HG03196 (cell line): Measurements from ENCODE around the gene TPRA1.
A peak's percentile ranks its signal among the peaks of the same experiment; 100 is the strongest.

ENCODE experiments used
- ATAC-seq: cut with Tn5 transposase; IDR thresholded peaks from one replicate; pipeline ENCODE4 v1.9.1; 2021; ENCODE audit not compliant: unreplicated experiment

Gene TPRA1

DNA sequence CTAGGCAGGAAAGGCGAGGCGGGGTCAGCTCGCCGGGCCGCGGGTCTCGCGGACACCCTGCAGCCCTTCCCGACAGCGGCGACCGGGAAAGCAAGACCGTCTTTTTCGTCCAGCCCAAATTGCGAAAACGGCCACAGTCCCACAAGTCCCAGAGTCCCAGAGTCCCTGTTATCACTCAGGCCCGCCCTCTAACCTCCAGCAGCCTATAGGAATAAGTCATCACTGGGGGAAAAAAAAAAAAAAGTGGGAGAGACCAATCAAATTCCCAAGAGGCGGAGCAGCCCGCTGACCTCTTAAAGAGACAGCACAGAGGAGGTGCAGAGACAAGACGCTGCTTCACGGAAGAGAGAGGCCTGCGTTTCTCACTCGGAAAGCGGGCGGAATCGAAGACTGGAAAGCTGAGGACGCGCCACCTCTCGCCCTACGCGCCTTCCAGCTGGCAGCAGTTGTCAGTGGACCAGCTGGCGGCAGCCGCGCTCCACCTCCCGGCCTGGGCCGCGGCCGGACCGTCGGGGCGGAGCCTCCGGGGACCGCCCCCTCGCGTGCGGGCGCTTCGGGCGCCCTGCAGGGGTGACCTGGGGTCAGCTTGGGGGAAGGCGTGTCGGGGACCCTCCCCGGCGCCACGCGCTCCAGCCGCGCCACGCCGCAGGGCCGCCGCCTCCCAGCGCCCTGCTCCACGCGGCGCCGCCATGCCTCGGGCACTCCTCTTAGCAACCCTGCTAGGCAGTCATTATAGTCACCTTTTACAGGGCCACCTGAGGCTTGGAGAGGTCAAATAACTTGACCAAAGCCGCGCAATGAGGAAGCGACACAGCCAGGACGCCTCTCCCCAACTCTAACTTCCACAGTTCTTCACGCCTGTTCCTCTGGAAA lies at the start of gene TPRA1:
Gene TPRA1, minus strand, starts transcription at position 141 of the 873 bp plus-strand sequence. CDS start 10,587 bp downstream, outside the sequence.
- peak; percentile 72 for ATAC-seq

DNA sequence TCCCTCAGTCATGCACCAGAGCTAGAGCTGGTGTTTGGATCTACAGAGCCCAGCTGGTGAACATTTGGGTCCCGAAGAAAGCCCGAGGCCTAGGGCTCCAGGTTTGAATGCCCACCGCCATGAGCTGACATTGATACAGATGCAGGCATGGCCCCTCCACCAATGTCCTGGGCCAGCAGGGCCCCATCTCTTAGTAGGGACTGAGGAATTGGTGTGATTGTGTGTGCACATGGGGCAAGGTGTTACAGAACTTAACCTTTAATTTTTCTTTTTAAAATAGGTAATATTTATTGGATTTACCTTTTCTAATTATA lies 49.5 kb upstream of the TPRA1 start:
- no peak for ATAC-seq

DNA sequence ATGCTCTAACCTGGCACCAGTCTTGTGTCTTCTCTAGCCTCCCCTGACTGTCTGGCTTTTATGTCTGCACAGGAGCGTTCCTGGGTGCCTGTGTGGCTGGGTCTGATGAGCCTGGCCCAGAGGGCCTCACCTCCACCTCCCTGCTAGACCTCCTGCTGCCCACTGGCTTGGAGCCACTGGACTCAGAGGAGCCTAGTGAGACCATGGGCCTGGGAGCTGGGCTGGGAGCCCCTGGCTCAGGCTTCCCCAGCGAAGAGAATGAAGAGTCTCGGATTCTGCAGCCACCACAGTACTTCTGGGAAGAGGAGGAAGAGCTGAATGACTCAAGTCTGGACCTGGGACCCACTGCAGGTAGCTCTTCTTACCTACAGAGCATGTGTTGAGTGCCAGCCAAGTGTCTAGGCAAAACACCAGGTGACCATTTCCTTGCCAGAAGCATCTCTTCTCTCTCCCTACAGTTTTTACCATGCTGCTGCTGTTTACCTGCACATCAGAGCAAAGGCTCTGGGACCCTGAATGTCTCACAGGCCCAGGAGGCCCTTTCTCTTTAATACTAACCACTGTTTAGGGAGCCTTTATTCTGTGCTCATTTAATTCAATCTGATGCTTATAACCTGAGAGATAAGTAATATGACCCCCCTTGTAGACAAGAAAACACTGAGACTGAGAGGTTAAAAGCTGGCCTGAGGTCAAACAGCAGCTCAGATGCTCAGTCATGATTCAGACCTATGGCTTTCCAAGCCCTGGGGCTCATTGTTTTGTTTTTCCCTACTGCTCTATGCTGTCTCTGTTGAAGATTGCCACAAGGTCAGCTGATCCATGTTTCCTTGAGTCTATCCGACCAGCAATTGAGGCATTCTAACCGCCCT lies 48.9 kb upstream of the TPRA1 start:
- no peak for ATAC-seq

DNA sequence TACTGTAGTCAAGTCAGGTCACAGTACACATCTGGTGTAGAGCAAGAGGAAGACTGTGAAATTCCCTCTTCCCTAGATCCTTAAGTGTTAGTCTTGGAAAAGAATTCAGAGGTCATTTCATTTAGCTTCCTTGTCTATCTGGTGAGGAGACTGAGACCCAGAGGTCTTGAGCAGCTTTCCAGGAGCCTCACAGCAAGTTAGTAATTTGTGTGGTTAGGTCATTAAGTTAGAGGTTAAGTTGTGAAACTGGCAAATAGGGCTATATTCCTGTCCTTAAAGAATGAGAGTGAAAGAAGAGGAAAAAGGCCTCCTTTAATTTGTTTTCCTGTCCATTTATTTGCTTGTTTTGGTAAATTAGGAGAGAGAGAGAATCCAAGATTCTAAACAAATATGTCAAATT lies 47.4 kb upstream of the TPRA1 start:
- no peak for ATAC-seq

DNA sequence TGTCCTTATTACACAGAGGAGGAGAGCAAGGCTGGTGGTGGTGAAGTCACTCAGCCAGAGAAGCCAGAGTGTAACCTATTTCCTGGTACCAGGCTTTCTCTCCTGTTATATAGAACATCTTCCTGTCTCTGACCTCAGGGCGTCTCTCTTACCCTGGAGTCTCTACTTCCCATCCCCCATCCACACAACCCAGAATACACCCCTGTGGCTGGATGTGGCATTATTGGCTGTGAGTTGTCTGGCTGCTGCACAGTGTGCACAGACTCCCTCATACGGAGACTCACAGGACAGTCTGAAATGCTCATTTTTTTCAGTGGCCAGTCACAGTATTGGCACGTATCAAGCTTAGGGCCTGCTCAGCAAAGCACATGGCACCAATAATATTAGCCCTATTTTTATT lies 47.0 kb upstream of the TPRA1 start:
- no peak for ATAC-seq

DNA sequence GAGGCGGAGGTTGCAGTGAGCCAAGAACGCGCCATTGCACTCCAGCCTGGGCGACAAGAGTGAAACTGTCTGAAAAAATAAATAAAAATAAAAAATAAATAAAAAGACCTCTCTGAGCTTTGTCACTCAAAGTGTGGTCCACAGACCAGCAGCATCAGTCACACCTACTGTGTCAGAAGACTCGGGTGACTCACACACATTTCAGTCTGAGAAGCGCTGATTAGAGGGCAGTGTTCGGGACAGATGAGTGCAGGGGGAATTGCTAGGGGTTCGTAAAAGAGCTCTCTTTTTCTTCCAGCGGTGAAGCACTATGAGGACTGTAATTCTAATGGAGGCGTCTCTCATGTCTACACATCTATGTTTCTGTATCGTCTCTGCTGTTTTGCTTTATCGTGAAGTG lies 44.1 kb upstream of the TPRA1 start:
- no peak for ATAC-seq

DNA sequence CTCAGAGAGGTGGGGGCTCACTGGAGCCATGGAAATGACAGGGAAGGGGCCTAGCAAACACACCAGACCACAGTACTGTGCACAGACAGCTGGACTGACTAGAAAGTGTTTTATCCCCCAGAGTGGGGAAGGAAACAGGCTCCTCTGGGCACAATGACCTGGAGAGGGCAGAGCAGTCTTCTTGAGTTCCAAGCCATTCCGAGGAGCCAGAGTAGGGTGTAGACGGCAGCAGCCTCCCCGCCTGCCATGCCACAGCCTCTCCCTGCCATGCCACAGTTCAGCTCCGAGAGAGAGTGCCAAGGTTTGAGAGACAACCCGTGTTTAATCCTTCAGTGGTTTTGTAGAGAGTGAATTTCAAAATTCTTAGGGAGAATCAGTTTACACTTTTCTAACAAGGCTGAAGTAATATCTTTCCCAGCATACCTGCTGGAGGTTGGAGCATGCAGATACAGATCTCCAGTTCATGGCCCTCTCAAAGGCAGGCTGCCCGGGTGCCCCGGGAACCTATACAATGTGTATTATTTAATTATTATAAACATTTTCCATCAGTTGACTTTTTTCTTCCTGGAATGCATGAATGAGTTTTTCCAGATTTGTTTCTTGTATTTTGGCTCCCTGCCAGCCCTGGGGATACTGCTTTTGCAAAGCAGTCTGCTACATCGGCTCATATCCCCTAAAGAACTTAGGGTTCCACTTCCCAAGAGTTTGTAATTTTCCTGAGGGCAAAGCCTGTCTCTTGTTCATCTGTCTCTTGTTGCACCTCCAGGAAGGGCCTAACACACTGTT lies 41.7 kb upstream of the TPRA1 start:
- ATAC-seq = no peak

DNA sequence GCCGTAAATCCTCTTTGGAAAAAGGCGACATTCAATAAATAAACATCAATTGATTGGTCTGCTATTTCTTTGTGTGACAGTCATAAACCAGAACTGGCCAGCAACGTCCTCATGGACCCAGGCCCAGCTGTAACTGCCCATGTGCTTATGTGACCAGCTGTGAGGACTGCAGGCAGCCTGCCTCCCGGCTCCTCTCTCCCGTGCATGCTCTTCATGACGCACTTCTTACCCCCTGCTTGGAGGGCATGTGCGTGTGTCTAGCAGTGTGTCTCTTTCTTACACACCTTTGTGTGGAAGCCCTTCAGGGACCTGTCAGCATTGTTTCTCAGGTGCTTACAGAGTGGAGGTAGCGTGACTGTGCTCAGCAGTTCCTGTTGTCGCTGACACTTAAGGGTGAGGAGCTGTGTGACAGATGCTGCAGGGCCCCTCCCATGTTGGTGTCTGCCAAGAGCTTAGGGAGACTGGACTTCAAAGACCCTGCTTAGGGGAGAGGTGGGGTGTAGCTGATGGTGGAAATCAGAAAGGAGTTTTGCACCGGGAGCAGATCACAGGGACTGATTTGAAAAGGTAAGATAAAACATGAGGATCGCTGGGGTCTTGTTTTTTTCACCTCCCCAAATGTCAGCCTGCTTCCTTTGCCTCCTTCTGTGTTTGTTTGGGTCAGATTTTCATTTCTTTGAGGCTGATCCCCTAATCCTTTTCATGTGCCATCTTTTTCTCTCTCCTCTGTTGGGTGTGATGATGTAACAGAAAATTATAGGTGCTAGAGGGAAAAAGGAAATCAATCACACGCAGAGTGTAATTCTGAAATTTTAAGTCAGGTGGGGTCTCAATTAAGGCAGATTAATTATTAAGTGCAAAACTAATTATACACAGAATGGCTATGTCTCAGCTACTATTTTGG lies 40.5 kb upstream of the TPRA1 start:
- ATAC-seq = no peak

DNA sequence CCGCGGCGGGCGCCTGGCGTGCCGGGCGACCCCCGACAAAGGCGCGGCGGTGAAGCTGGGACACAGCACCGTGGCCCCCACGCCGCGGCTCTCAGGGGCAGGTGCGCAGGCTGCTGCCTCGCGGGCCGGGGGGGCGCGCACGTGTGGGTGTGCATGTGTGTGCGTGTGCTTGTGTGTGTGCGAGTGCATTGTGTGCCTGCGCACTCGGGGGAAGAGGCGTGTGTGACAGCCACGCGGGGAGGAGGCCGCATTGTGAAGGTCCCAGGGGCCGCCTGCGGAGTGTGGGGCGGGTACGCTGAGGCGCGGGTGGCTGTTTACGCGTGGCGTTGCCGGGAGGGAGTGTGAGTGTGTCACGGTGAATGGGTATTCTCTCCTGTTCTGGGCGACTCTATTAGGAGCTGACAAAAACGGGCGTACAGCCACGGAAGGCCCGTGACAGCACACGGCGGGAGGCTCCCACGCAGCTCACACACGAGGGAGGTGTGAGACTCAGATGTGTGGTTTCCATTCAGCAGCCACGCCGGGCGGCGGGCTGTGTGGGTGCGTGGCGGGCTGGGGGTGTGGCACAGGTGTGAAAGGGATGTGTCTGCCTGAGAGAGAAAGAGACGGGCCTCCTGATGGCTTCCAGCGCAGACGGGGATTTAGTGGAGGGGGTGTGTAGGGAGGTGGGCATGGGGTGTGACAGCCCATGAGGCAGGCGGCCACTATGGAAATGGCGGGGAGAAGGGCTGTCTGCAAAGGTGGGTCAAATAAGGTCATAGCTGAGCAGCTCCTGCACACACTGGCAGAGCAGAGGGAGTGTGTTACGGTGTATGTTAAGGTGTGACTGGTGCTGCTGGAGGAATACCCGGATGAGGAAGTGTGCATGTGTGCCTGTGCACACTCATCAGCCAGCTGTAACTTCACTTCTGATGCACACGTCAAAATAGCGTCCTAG lies 39.2 kb upstream of the TPRA1 start:
- no peak for ATAC-seq

DNA sequence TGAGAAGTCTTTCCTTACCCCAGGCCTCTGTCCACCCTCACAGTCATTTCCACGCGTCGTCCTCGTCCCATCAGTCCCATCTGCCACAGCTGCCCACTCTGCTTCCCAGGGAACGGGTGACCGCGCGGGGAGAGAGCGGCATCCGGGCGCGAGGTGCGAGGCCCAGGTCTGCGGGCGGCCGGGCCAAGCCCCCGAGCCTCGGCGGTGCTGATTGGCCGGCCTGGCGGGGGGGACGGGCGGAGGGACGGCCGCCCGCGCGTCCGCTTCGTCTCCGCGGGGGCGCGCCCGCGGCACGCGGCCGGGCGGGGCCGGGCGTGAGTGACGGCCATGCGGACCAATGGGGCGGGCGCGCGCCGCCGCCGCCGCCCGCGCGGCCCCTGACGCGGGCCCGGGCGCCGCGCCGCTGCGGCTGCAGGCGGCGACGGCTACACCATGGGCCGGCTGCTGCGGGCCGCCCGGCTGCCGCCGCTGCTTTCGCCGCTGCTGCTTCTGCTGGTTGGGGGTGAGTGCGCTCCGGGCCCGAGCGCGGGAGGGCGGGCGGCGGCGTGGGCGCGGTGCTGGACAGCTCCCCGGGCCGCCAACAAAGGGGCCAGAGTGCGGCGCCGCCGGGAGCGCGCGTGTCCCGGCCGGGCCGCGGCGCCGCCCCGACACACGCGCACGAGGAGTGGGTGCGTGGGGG lies 38.4 kb upstream of the TPRA1 start, which contains the start of gene PODXL2:
Gene PODXL2, plus strand, starts transcription at position 398 of the 679 bp plus-strand sequence. Its CDS starts 35 bp downstream, at position 433.
- ATAC-seq = no peak

DNA sequence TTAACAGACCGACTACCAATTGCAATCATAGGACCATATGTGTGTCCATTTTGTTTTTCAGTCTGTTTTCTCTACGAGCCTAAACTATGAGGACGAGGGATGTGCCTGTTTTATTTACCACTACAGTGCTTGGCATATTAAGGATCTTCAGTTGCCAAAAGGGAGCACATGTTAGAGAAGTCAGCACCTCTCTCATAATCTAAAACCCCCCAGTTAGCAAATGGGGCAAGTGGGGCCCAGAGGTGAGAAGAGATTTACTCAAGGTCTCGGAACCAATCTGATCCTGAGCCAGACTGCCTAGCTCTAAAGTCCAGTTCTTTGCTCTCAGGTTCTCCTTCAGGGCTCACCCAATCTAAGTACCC lies 37.9 kb upstream of the TPRA1 start:
- ATAC-seq = no peak

DNA sequence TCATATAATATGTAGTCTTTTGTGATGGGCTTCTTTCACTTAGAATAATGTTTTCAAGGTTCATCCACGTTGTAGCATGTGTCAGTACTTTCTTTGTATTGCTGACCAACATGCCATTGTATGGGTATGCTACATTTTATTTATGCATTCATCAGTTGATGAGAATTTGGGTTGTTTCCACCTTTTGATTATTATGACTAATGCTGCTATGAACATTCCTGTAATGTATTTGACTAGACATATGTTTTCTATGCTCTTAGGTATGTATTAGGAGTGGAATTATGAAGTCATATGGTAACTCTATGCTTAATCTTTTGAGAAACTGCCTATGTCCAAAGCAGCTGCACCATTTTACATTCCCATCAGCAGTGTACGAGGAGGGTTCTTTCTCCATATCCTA lies 35.3 kb upstream of the TPRA1 start:
- no peak for ATAC-seq

DNA sequence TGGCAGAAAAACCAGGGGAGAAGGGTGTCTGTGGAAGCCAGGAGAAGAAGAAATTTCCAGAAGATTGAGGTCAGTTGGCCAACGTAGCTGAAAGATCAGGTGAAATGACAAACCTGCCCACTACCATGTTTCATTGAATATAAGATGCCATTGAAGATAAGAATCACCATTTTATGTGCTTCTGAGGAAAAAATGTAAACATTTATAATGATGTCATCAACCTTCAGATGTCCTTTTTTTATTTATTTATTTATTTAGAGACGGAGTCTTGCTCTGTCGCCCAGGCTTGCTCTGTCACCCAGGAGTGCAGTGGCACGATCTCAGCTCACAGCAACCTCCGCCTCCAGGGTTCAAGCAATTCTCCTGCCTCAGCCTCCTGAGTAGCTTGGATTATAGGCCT lies 33.5 kb upstream of the TPRA1 start:
- no peak for ATAC-seq

DNA sequence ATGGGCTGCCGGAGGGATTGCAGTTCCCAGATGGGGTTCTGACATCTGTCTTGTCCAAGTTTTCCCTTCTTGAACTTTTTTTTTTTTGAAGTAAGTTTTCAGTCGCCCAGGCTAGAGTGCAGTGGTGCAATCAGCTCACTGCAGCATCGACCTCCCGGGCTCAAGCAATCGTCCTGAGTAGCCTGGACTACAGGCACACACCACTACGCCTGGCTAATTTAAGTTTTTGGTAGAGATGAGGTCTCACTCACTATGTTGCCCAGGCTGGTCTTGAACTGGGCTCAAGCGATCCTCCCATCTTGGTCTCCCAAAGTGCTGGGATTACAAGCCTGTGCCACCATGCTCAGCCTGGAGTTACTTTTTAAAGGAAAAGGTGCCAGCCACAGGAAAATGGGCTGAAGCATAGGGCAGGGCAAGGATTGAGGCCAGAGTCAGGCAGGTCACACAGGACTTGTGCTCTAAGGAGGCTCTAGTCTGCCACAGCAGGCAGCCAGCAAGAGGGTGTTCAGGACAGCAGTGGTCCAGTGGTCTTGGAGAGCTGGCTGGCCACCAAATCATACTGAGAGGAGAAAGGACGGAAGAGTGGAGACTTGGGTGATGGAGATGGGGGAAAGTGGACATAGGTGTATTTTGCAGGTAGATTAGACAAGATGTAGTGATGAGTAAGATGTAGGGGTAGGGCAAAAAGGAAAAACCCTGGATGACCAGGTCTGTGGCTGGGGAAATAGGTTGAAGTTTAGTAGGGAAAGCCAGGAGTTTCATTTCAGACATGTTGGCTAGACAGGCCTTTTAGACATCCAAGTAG lies 32.4 kb upstream of the TPRA1 start:
- ATAC-seq = no peak

DNA sequence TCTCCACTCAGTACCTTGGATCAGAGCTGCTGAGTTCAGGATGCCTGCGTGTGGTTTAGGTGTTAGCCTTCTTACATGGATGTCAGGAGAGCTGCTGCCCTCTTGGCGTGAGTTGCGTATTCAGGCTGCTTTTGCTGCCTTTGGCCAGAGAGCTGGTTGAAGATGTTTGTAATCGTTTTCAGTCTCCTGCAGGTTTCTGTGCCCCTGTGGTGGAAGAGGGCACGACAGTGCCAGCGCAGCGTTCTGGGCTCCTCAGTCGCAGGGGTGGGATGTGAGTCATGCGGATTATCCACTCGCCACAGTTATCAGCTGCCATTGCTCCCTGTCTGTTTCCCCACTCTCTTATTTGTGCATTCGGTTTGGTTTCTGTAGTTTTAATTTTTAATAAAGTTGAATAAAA lies 31.5 kb upstream of the TPRA1 start:
- ATAC-seq = no peak

DNA sequence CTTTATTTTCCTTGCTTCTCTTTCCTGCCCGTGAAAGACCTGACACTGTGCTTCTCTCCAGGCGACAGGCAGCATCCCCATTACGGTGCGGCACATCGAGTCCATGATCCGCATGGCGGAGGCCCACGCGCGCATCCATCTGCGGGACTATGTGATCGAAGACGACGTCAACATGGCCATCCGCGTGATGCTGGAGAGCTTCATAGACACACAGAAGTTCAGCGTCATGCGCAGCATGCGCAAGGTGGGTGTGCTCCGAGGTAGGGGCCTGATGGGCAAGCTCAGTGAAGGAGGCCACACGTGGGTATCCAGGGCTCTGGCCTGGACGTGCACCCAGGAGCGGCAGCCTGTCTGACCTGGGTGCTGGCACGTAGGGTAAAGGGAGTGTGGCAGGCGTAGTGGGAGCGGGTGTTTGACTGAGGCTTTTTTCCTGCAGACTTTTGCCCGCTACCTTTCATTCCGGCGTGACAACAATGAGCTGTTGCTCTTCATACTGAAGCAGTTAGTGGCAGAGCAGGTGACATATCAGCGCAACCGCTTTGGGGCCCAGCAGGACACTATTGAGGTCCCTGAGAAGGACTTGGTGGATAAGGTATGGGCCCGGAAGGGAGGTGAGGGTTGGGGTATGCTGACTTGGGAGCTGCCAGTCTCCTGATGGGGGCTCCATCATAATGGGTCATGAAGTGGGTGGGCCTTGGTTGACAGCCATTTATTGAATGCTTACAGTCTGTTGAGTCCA lies 30.3 kb upstream of the TPRA1 start:
- ATAC-seq = no peak

DNA sequence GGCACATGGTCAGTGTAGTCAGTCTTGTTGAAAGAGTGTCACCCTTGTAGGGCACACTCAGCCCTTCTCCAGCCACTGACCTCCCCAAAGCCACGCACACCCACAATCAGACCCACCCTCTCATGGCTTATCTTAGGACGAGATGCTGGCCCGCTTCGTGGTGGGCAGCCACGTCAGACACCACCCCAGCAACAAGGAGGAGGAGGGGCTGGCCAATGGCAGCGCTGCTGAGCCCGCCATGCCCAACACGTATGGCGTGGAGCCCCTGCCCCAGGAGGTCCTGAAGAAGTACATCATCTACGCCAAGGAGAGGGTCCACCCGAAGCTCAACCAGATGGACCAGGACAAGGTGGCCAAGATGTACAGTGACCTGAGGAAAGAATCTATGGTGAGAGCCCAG lies 28.4 kb upstream of the TPRA1 start:
- ATAC-seq = no peak
